ENCODE measurements around the gene ZMYND19.
"Not testable (repeated sequence)": the region's sequence is repeated elsewhere in the genome, so short reads cannot be mapped to it uniquely, and the experiment has no call there.

ZMYND19 gene

GRCh38 chr9:137578518-137579258 is 11.6 kb downstream of the ZMYND19 start, which contains the start of gene DPH7:
Gene DPH7 (minus strand): TSS chr9:137578925. CDS start chr9:137578777, 148 bp downstream.
- peak within 1 kb of the TSS; percentile 71 for H3K4me3 ChIP-seq (ENCODE audit: low read depth, low read length)
- TF ChIP-seq, protein P1, sequence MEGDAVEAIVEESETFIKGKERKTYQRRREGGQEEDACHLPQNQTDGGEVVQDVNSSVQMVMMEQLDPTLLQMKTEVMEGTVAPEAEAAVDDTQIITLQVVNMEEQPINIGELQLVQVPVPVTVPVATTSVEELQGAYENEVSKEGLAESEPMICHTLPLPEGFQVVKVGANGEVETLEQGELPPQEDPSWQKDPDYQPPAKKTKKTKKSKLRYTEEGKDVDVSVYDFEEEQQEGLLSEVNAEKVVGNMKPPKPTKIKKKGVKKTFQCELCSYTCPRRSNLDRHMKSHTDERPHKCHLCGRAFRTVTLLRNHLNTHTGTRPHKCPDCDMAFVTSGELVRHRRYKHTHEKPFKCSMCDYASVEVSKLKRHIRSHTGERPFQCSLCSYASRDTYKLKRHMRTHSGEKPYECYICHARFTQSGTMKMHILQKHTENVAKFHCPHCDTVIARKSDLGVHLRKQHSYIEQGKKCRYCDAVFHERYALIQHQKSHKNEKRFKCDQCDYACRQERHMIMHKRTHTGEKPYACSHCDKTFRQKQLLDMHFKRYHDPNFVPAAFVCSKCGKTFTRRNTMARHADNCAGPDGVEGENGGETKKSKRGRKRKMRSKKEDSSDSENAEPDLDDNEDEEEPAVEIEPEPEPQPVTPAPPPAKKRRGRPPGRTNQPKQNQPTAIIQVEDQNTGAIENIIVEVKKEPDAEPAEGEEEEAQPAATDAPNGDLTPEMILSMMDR (IDR thresholded peaks at IDR 0.05; ENCODE audit: low read depth, low read length) = peak; percentile 81

DNA sequence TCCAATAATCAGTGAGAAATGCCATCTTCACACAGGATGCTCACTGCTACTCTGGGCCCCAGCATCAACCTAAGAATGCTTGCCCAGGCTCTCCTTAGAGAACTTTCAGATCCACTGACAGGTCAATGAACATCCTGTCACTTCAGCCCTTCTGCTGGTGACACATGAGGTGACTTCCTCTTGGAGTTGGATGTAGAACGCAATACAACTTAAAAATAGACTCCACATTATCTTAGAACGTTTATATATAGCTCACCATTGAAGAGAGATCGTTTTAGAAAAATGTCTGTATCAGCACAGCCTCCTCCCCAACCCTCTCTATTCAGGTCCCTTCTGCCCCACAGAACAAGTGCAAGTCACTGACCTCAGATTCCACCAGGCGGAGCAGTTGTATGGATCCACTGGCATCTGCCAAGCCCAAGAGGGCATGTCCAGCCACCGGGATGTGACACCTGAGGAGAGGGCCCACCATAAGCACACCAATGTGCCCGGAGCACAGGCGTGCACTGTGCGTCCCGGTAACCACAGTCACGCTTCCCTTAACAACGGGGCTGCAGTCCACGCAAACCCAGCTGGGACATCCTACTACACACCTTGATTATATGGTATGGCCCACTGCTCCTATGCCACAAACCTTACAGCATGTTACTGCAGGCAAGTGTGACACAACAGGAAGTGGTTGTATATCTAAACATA is 14.4 kb downstream of the ZMYND19 start:
- TF ChIP-seq, protein P1 (IDR thresholded peaks at IDR 0.05; ENCODE audit: low read depth, low read length) = no peak
- H3K4me3 ChIP-seq (ENCODE audit: low read depth, low read length) = no peak overlapping the region

- TF ChIP-seq, protein P1 (IDR thresholded peaks at IDR 0.05; ENCODE audit: low read depth, low read length) = no peak
- no peak overlapping the region for H3K4me3 ChIP-seq (ENCODE audit: low read depth, low read length)
Measured at GRCh38 chr9:137575364-137575715, 15.0 kb downstream of the ZMYND19 start.

DNA sequence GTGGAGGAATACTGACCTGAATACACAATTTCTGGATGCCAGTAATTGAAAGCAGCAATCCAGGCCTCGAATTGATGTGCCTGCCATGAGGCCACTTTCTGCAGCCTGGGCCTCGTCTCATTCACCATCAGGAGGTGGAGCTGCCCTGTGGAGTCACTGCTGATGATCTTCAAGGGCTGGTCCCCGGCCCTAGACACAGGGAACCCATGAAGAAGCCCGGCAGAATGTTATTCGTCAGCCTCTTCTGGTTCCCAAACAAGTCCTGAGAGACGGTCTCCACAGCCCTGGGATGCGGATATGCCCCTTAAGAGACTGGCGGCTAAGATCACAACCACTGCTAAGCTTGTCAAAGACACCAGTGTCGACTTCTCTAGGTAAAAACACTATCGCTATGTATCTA is 16.1 kb downstream of the ZMYND19 start:
- TF ChIP-seq, protein P1 (IDR thresholded peaks at IDR 0.05; ENCODE audit: low read depth, low read length) = no peak
- H3K4me3 ChIP-seq (ENCODE audit: low read depth, low read length) = no peak overlapping the region

DNA sequence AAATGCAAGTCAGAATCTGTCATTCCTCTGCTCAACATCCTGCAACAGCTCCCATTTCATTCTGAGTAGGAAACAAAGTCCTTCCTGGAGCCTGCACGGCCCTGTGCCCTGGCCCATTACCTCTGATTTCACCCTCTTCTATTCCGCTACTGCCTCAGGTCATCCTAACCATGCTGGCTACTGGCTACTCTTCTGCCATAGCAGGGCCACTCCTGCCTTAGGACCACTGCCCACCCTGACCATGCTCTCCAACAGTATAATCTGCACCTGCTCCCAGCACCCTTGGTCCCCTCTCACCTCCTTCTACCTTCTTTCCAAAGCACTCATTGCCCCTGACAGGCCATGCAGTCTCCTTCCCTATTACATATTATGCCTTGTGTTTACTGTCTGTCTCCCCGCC is 19.7 kb downstream of the ZMYND19 start:
- TF ChIP-seq, protein P1 (IDR thresholded peaks at IDR 0.05; ENCODE audit: low read depth, low read length) = no peak
- H3K4me3 ChIP-seq (ENCODE audit: low read depth, low read length) = no peak overlapping the region

- H3K4me3 ChIP-seq (ENCODE audit: low read depth, low read length) = no peak overlapping the region
- TF ChIP-seq, protein P1 (IDR thresholded peaks at IDR 0.05; ENCODE audit: low read depth, low read length) = no peak
Measured at GRCh38 chr9:137569609-137570203, 20.6 kb downstream of the ZMYND19 start.

- not testable (repeated sequence) for H3K4me3 ChIP-seq (ENCODE audit: low read depth, low read length)
Measured at GRCh38 chr9:137568445-137568844, 21.9 kb downstream of the ZMYND19 start.
